HG03571 (cell line): ENCODE measurements around the gene FNDC3B.
A peak's percentile ranks its signal among the peaks of the same experiment; 100 is the strongest.
"Not testable (repeated sequence)": the region's sequence is repeated elsewhere in the genome, so short reads cannot be mapped to it uniquely, and the experiment has no call there.

Experiments used
- ATAC-seq: cut with Tn5 transposase; IDR thresholded peaks from one replicate; pipeline ENCODE4 v1.9.1; 2021; ENCODE audit not compliant: unreplicated experiment

The FNDC3B gene

DNA sequence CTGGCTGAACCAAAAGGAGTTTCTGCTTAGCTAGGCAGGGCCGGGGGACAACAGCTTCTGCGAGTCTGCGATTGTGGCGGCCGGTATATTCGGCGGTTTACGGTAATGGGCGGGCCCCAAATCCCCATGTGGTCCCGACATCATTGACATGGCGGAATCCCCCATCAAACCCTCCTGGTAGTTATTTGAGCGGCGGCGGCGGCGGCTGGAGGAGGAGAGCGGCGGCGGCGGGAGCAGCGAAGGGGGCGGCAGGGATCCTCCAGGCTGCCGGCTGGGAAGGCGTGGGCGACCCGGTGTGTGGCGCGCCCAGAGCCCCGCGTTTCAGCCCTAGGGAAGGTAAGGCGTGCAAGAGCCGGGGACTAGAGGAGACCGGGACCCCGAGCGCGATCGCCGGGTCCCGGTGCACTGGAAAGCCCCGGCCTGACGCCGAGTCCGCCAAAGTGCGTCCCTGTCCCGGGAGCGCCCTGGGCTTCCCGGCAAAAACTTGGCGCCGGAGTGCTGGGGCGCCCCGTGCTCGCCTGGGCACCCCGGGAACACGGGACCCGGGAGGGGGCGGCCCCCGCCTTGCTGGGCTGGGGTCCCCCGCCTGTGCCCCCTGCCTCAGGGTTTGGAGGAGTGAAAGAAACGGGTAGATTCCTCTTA lies at the start of gene FNDC3B:
Gene FNDC3B (plus strand): TSS at position 143 of the 642 bp plus-strand sequence. CDS start 72,902 bp downstream, outside the sequence.
- peak; percentile 73 for ATAC-seq

DNA sequence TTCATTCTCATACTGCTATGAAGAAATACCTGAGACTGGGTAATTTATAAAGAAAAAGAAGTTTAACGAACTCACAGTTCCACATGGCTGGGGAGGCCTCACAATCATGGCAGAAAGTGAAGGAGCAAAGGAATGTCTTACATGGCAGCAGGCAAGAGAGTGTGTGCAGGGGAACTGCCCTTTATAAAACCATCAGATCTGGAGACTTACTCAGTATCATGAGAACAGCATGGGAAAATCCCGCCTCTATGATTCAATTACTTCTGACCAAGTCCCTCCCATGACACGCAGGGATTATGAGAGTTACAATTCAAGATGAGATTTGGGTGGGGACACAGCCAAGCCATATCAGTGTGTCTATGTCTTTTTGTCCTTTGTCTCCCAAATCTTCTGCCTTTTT lies 49.1 kb upstream of the FNDC3B start:
- ATAC-seq = not testable (repeated sequence)

DNA sequence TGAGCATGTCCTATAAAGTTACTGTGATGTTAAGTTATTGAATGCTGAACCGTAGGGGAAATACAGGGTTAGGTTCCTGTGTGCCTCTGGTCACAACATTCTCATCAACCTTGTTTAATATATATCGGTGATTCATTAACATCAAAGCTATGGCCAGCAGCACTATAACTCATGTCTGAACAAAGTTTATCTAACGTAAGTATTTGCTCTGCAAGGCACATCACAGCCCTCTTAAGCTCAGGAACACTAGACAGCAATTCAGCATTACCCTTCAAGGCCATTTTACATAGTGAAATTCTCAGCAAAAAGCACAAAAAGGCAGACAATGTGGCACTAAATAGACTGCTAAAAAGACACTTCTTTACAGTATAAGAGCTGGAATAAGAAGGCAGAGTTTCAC lies 48.2 kb upstream of the FNDC3B start:
- no peak for ATAC-seq

DNA sequence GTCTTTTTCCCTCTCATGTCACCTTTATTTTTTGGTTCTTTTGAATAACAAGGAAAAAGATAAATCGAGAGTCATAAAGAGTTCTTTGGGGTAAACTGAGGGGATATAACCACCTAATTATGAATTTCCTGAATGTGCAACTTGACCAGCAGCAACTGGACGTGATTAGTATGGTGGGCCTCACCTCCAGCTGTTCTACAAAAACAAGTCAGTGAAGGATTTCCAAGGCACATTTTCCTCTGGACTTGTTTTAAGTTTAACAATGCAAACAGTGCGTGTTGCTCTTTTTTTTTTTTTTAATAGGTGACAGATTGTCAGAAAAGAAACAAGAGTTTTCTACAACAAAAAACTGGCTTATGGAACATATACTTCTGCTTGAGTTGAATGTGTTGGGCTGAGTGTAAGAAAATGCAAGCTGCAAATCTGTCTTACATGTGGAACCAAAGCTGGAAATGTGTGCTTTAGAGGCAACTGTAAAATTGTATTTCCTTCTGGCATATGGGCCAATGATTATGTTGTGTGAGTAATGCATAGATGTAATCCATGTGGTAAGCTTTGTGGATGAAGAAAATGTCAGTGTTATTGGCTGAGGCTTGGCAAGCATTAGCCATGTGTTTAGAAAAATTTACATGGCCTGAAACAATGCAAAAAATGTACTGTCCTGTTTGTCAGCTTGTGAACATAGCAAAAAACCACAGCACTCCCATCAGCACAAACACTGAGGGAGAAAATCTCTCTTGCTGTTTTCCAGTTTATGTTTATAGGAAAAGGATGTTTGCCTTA lies 44.5 kb upstream of the FNDC3B start:
- ATAC-seq = no peak

DNA sequence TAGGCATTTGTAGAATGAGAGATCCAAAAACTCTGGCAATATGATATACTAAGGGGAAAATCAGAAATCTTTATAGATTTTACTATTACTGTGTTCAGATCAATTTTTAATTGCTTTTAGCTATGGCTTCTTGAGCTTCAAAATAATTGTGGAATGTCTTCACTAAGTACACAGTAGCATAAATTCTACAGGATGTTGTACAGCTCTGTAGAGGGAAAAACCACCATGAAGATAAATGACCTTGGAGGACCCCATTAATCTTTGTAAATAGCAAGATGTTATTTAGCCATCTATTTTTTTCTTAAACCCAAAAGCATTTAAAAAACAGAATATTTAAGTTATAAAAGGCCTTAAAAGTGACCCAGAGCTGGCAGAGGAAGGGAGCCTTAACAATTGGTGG lies 43.9 kb upstream of the FNDC3B start:
- ATAC-seq = no peak

DNA sequence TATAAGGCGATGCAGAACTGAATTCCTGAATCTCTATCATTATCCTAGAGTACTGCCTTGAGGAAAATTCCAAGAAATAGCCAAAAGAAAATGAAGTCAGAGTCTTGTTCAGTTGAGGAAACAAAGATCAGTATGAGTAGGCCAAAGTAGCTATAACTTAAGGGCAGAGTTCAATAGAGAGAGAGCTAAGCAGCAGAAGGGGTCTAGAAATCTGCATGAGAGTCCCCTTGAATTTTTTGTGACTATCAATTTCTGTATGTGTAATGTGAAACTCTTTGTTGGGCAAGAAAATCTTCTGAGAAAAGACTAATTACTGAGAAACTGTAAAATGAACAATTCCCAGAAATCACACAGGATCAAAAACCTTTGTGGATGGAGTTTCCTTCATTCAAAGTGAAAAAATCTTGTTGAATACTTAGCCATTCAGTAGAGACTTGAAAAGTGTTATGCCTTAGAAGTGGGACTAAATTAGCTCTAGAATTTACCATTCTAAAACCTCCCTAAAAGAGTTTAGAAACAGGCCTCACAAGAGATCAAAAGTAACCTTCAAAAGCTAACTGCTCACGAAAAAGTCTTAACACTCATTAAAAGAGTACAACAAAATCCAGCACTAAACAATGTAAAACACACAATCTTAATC lies 43.1 kb upstream of the FNDC3B start:
- ATAC-seq = no peak

DNA sequence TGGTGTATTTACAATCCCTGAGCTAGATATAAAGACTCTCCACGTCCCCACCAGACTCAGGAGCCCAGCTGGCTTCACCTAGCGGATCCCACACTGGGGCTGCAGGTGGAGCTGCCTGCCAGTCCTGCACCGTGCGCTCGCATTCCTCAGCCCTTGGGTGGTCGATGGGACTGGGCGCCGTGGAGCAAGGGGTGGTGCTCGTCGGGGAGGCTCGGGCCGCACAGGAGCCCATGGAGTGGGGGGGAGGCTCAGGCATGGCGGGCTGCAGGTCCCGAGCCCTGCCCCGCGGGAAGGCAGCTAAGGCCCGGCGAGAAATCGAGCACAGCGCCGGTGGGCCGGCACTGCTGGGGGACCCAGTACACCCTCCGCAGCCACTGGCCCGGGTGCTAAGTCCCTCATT lies 40.6 kb upstream of the FNDC3B start:
- ATAC-seq = not testable (repeated sequence)

DNA sequence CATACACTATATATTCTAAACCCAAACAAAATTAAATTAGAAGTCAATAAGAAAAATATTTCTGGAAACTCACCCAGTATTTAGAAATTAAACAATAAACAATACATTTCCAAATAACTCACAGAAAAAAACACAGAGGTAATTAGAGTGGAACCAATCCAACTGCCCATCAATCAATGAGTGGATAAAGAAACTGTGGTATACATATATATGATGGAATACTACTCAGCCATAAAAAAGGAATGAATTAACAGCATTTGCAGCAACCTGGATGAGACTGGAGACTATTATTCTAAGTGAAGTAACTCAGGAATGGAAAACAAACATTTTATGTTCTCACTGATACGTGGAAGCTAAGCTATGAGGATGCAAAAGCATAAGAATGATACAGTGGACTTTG lies 37.8 kb upstream of the FNDC3B start:
- ATAC-seq = not testable (repeated sequence)

DNA sequence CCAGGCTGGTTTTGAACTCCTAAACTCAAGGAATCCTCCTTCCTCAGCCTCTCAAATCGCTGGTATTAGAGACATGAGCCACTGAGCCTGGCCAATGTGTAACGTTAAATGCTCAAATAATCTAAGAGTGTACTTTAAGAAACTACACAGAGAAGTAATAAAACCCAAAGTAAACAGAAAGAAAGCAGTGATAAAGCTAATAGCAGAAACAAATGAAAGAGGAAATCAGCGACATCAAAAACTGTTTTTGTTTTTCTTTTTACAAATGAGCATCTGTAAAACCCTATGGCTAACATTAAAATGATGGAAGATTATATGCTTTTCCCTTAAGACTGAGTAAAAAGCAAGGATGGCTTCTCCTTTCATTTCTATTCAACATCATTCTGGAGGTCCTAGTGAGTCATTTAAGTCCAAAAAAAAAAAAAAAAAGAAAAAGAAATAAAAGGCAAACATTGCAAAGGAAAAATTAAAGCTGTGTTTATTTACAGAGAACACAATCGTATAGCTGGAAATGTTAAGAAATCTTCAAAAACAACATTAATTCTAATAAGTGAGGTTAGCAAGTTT lies 36.8 kb upstream of the FNDC3B start:
- no peak for ATAC-seq

DNA sequence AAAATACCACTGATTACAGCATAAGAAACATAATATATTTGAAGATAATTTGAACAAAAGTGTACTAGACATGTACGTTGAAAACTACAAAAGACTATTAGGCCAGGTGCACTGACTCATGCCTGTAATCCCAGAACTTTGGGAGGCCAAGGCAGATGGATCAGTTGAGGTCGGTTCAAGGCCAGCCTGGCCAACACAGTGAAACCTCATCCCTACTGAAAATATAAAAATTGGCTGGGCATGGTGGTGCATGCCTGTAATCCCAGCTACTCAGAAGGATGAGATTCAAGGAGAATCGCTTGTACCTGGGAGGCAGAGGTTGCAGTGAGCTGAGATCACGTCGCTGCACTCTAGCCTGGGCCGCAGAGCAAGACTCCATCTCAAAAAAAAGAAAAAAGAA lies 36.2 kb upstream of the FNDC3B start:
- no peak for ATAC-seq

DNA sequence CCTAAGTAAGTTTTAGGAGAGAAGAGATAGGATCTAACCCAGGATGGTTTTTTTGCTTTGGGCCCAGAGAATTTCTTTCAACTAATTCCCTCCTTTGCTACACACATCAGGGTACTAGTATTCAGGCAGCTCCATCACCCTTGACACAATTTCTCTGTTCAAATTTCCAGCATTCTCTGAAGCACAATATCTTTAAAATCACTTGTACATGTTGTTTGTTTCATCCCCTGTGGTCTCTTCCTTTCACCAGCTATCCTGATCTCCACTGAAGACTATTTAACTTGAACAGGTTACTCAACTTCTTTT lies 32.4 kb upstream of the FNDC3B start:
- ATAC-seq = no peak

DNA sequence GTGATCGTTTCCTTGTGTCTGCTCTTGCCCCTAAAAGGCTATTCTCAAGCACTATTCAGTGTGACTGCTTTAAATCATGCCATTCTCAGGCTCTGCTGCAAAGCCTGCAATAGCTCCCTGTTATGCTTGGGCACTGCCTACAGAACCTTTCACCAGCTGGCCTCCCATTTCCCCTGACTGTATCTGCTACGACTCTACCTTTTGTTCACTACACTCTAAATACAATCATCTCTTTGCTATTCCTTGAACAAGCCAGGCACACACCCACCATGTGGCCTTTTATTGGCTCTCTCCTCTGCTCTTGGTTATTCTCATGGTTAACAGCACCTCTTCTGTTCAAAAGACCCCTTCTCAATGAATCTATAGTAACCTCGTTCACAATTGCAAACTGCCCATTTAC lies 29.6 kb upstream of the FNDC3B start:
- no peak for ATAC-seq

DNA sequence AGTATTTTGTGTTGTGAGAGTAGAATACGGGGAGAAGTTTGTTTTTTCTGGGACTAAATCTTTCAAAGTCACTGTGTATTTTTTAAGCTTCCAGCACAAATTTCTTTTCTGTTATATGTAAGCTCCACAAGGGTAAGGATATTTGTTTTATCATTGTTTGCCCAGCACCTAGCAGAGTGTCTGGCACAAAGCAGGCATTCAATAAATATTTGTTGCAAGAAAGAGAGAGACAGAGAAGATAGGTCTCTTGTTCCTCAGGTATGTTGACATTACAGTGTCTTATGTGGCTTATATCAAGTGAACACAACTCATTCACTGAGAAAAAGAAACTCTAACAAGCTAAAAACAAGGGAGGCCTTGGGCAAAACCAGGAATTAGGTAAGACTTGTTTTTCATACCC lies 26.6 kb upstream of the FNDC3B start:
- ATAC-seq = no peak

DNA sequence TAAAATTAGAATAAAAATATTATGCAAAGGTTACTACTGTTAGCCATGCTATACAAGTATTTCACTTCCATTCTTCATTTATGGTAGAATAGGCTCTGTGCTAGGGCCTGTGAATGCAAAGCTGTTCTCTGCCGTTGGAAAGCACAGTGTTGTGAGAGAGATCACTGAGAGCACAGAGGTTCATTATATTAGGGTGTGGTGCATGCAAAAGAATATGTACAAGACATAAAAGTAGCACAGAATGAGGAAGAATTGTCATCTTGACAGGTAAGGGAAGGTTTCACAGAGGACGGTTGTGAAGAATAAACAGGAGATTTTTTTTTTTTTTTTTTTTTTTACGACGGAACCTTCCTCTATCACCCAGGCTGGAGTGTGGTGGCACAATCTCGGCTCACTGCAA lies 25.2 kb upstream of the FNDC3B start:
- ATAC-seq = no peak

DNA sequence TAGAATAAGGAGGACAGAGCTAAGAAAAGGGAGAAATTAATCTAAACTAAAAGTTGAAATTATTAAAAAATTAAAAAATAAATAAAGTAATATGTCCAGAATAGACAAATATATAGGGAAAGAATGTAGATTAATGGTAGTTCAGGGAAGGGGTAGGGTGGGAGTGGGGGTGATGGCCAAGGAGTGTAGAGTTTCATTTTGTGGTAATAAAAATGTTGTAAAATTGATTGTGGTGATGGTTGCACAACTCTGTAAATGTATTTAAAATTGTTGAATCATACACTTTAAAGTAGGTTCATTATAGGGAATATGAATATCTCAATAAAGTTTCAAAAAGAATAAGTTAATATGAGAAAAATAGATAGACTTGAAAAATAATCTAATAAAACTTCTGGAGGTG lies 21.0 kb upstream of the FNDC3B start:
- no peak for ATAC-seq

DNA sequence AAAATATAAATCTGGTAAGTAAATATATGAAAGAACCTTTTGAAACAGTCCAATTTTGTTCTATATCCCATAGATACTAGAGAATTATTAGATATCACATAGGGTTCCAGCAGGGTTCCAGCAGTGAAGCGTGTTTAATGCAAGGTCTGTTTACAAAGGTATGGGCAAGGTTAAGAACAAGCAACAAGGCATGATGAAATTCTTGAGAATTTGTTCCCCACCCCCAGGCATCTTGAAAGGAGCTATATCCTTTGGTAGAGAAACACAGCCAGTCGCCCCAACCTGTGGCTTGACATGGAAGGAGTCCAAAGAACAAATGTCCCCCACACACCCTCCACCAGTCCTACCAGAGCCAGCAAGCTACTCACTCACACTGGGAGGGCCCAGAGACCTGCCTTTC lies 18.6 kb upstream of the FNDC3B start:
- no peak for ATAC-seq

DNA sequence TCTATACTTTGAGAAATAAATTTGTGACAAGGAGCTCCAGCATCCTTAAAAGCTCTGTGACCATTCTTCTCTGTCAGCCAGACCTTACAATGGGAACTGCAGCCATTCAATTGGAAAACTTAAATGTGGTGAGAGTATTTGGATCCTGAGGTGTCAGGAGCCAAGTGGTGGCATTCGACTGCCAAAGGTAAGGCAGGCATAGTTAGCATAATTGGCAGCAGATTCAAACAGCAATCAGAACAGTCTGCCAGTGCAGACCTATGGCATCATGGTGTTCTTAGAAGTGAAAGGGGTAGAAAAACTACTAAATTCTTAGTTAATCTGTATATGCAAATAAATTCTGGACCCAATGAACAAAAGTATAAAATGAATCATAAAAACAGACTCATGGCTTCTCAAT lies 18.2 kb upstream of the FNDC3B start:
- no peak for ATAC-seq

DNA sequence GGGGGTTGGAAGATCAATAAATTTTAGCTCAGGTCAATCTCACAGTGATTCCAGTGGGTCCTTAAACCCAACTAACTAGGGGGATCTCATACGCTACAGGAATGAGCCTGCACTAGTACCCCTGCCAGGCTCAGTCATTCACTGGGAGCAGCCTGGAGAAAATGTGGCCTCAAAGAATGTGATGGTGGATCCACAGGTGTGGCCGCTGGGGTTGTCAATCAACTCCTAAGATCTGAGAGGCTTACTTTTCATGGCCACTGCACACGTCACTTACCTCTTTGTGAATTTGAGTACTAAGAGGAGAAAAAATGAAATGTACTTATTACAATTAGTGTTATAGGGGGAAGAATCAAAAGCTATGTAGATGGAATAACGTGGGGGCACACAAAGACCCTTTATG lies 17.5 kb upstream of the FNDC3B start:
- ATAC-seq = no peak

DNA sequence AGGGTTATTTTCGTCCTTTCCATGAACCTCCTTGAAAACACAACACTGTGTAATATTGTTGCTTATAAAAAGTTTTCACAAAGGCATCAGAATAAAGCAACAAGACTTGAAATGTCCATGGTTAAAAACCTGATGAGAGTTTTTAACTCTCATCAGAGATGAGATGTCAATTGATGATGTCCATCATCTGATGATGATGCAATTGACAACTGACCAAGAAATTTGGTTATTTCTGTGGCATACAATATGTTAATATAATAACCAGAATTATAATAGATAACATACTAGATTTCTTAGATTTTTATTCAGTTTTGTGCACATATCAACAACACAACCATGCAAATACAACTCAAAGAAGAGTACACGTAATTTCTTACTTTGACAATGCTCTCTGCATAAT lies 15.5 kb upstream of the FNDC3B start:
- ATAC-seq = no peak

DNA sequence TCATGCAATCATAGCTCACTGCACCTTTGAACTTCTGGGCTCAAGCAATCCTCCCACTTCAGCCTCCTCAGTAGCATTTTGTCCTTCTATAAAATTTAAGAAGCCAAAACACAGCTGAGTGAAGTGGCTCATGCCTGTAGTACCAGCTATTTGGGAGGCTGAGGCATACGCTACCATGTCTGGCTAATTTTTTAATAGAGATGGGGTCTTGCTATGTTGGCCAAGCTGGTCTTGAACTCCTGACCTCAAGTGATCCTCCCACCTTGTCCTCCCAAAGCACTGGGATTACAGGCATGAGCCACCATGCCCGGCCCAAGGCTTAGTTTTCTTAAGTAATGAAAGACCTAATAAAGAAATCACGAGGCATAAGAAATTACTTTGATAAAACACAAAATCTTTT lies 14.7 kb upstream of the FNDC3B start:
- no peak for ATAC-seq

DNA sequence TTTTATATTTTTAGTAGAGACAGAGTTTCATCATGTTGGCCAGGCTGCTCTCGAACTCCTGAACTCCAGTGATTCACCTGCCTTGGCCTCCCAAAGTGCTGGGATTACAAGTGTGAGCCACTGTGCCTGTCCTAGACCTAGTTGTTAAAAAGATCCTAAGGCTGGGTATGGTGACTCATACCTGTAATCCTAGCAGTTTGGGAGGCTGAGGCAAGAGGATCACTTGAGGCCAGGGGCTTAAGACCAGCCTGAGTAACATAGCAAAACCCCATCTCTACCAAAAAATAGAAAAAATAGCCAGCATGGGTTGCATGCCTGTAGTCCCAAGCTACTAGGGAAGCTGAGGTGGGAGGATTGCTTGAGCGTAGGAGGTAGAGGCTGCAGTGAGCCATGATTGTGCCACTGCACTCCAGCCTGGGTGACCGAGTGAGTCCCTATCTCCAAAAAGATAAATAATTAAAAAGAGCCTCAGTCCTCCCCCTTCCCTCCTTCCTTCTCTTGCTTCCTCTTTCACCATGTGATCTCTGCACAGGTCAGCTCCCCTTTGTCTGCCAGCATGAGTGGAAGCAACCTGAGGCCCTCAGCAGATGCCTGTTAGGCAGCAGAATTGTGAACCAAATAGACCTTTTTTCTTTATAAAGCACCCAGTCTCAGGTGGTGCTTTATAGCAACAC lies 9.8 kb upstream of the FNDC3B start:
- ATAC-seq = no peak

DNA sequence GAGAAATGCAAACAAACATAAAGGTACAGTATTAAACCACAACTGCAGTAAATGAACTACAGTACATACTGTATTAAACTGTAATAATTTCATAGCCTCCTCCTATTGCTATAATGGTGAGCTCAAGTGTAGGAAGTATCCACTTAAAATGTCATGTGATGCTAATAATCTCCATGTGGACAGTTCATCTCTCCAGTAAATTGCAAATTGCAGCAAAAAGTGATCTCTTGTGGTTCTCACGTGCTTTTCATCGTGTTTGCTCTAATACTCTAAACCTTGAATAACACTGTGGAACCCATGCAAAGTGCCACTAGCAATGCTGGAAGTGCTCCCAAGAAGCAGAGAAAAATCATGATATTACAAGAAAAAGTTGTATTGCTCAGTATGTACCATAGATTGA lies 9.2 kb upstream of the FNDC3B start:
- ATAC-seq = no peak
